ENCODE results near the gene ATM. TPM values are rescaled to one million over a fixed set of nuclear protein-coding genes. Genes with fewer than 3 reads are reported as not detected.
A peak's percentile ranks its signal among the peaks of the same experiment; 100 is the strongest.
"Not testable (repeated sequence)": the region's sequence is repeated elsewhere in the genome, so short reads cannot be mapped to it uniquely, and the experiment has no call there.

ATM gene
- total and polyA plus RNA-seq, 2 experiments from 2014 or later, result 17.8 to 62.7 TPM

DNA sequence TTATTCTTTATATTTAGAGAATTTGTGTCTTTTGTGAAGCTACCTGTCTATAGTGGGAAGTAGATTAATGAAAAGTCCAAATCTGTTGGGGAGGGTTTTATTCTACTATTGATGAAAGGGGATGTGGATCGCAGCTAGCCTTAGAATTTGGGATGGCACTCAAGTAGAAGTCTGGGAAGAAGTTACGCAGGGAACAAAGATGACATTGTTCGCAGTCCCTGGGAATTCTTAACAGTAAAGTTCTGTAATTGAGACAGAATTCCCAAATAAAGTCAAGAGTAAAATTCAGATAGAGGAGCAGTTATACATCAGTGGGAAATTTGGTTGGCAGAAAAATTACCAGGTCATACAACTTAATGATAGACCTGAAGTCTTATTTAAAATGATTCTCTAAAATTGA lies 64.1 kb downstream of the ATM start:
- Histone ChIP-seq H3K4me3 (no peak overlapping the region), H3K27ac (no peak overlapping the region), H3K9me3 (ENCODE audit: low read depth) (no peaks in the 10 kb centered on the region), H3K4me1 (ENCODE audit: low read depth) (no peaks in the 10 kb centered on the region), H3K27me3 (no peaks in the 10 kb centered on the region), H3K36me3 (peaks cover 34% of the 10 kb centered on the region)
- DNase-seq (ENCODE audit: low read depth in 1 of 2, low spot score in 1 of 2), result no peak
- TF ChIP-seq, protein P1, sequence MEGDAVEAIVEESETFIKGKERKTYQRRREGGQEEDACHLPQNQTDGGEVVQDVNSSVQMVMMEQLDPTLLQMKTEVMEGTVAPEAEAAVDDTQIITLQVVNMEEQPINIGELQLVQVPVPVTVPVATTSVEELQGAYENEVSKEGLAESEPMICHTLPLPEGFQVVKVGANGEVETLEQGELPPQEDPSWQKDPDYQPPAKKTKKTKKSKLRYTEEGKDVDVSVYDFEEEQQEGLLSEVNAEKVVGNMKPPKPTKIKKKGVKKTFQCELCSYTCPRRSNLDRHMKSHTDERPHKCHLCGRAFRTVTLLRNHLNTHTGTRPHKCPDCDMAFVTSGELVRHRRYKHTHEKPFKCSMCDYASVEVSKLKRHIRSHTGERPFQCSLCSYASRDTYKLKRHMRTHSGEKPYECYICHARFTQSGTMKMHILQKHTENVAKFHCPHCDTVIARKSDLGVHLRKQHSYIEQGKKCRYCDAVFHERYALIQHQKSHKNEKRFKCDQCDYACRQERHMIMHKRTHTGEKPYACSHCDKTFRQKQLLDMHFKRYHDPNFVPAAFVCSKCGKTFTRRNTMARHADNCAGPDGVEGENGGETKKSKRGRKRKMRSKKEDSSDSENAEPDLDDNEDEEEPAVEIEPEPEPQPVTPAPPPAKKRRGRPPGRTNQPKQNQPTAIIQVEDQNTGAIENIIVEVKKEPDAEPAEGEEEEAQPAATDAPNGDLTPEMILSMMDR (IDR thresholded peaks at IDR 0.05; ENCODE audit: low read depth, low read length), result no peak

DNA sequence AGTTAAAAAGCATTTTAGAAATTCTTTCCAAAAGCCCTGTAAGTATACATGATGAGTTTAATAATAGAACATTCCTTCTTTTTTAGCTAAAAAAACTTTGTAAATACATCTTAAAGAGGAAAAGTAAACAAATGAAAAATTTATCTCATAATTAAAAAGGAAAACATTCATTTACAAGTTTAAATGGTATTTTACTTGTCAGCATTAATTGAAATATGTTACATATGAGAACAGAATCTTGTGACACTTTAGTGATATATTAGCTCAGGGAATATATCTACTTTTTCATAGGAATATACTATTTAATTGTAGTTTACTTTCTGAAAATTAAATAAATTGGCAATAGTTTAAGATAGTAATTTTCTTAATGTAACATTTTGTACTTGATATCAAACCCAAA lies 66.2 kb downstream of the ATM start:
- not testable (repeated sequence) for H3K4me3 ChIP-seq; DNase-seq (ENCODE audit: low read depth in 1 of 2, low spot score in 1 of 2); H3K4me1 ChIP-seq (ENCODE audit: low read depth); H3K27ac ChIP-seq; H3K27me3 ChIP-seq; H3K9me3 ChIP-seq (ENCODE audit: low read depth)
- H3K36me3 ChIP-seq, result peaks cover 32% of the 10 kb centered on the region

DNA sequence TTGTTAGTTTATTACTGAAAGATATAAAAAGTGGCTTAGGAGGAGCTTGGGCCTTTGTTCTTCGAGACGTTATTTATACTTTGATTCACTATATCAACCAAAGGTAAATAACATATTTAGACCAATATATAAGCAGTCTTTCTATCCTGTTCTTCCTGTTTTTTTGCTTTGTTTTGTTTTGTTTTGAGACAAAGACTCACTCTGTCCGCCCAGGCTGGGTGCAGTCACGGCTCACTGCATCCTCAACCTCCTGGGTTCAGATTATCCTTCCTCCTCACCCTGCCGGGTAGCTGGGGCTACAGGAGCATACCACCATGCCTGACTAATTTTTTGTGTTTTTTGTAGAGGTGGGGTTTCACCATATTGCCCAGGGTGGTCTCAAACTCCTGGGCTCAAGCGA lies 66.8 kb downstream of the ATM start:
- Histone ChIP-seq H3K36me3 (peaks cover 25% of the 10 kb centered on the region), H3K9me3 (ENCODE audit: low read depth) (no peaks in the 10 kb centered on the region), H3K4me3 (no peak overlapping the region), H3K4me1 (ENCODE audit: low read depth) (no peaks in the 10 kb centered on the region), H3K27ac (no peak overlapping the region), H3K27me3 (no peaks in the 10 kb centered on the region)
- no peak for DNase-seq (ENCODE audit: low read depth in 1 of 2, low spot score in 1 of 2)
- TF ChIP-seq, protein P1 (IDR thresholded peaks at IDR 0.05; ENCODE audit: low read depth, low read length), result no peak

DNA sequence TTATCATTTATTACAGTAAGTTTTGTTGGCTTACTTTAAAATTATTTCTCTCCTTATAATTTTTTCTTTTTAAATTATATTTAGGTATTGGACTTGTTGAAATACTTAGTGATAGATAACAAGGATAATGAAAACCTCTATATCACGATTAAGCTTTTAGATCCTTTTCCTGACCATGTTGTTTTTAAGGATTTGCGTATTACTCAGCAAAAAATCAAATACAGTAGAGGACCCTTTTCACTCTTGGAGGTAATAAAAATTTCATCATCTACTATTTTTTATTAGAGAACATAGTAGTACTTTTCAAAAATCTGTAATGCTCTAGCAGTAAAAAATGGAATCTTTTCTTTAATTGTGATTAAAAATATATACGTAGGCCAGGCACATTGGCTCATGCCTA lies 70.4 kb downstream of the ATM start:
- no peaks in the 10 kb centered on the region for H3K9me3 ChIP-seq (ENCODE audit: low read depth)
- no peak for DNase-seq (ENCODE audit: low read depth in 1 of 2, low spot score in 1 of 2)
- TF ChIP-seq, protein P1 (IDR thresholded peaks at IDR 0.05; ENCODE audit: low read depth, low read length), result no peak
- no peak overlapping the region for H3K27ac ChIP-seq
- H3K4me3 ChIP-seq, result no peak overlapping the region
- H3K27me3 ChIP-seq, result no peaks in the 10 kb centered on the region
- no peaks in the 10 kb centered on the region for H3K4me1 ChIP-seq (ENCODE audit: low read depth)
- peaks cover 44% of the 10 kb centered on the region for H3K36me3 ChIP-seq

DNA sequence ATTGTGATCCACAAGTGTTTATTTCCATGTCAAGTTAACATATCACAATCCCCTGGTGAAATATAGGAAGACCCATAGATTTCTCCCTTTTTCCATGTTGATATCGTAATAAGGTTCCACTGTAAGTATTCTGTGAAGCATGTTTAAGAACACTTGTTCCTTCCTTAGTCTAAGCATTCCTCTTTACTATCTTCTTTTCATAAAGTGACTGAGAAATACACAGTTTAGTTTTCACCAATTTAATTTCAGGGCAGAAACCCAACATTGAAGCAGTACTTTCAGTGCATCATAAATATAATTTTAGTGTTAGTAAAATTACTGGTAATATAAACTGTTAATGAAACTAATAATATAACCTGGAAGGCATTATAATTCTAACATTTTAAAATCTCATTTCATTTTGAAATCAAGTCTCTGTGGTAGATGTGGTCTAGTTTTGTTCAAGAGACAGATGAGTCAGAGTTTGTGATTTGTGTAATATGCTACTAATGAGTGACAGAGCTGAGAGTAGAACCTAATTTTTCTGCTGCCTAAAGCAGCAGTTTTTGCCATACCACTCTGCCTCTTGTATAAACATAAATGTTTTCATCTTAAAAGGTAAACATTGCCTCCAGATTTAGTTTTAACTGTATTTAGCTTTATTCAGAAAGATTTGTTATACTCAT lies 79.4 kb downstream of the ATM start:
- Histone ChIP-seq H3K27ac (no peak overlapping the region), H3K4me3 (no peak overlapping the region), H3K4me1 (ENCODE audit: low read depth) (no peaks in the 10 kb centered on the region), H3K36me3 (peaks cover 61% of the 10 kb centered on the region), H3K9me3 (ENCODE audit: low read depth) (no peaks in the 10 kb centered on the region), H3K27me3 (no peaks in the 10 kb centered on the region)
- TF ChIP-seq, protein P1 (IDR thresholded peaks at IDR 0.05; ENCODE audit: low read depth, low read length), result no peak
- peak in 1 of 2 donors; percentile 52 for DNase-seq (ENCODE audit: low read depth in 1 of 2, low spot score in 1 of 2)

DNA sequence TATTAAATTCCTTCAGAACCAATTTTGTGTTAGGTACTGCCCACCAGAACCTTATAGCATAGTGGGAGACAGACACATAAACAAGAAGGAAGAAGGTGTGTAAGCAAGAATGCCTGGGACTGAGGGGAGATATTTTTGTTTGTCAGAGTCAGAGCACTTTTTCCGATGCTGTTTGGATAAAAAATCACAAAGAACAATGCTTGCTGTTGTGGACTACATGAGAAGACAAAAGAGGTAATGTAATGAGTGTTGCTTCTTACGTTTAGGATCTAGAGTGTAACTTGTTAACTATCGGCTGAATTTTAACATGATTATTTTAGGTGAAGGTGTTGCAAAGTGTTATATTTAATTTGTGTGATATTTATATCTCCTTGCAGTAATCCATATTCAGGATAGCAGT lies 84.9 kb downstream of the ATM start:
- Histone ChIP-seq H3K9me3 (ENCODE audit: low read depth) (no peaks in the 10 kb centered on the region), H3K27ac (no peak overlapping the region), H3K36me3 (peaks cover 48% of the 10 kb centered on the region), H3K4me3 (no peak overlapping the region), H3K4me1 (ENCODE audit: low read depth) (no peaks in the 10 kb centered on the region), H3K27me3 (no peaks in the 10 kb centered on the region)
- TF ChIP-seq, protein P1 (IDR thresholded peaks at IDR 0.05; ENCODE audit: low read depth, low read length), result no peak
- no peak for DNase-seq (ENCODE audit: low read depth in 1 of 2, low spot score in 1 of 2)
